ENCODE results near the gene TMBIM1.

DNA sequence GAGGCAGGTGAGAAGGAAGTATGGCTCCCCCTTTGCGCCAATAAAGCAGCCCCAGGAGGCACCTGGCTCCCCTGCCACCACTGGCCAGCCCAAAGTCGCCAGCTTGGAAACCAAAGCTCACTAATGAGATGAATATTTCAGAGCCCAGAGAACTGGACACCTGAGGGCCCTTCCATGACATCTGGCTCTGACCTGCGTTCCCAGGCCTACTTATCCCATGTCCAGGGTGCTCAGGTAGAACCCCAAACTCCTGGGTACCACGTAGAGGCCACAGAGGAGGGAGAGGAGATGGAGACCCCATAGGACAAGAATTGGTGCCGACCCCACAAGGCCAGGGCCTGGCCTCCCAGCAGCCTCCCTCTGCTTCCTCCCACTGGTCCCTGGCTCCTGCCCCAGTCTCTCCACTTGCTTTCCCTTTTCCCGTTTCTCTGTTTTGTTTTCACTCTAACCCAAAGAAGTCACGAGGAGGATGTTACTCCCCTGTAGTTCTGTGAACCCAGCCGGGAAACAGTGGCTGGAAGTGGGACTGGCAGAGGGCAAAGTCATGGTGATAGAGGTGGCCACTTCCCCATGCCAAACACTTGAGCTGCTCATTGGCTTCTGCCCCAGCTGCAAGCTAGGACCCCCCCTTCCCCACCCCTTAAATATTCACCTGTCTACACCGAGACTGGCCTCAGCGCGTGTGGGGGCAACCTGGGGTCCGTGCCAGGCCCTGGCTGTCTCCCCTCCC is 820 bp downstream of the TMBIM1 start:
- TF ChIP-seq, protein P1, sequence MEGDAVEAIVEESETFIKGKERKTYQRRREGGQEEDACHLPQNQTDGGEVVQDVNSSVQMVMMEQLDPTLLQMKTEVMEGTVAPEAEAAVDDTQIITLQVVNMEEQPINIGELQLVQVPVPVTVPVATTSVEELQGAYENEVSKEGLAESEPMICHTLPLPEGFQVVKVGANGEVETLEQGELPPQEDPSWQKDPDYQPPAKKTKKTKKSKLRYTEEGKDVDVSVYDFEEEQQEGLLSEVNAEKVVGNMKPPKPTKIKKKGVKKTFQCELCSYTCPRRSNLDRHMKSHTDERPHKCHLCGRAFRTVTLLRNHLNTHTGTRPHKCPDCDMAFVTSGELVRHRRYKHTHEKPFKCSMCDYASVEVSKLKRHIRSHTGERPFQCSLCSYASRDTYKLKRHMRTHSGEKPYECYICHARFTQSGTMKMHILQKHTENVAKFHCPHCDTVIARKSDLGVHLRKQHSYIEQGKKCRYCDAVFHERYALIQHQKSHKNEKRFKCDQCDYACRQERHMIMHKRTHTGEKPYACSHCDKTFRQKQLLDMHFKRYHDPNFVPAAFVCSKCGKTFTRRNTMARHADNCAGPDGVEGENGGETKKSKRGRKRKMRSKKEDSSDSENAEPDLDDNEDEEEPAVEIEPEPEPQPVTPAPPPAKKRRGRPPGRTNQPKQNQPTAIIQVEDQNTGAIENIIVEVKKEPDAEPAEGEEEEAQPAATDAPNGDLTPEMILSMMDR (IDR thresholded peaks at IDR 0.05; ENCODE audit: low read depth, low read length) = no peak
- TF ChIP-seq EZH2phosphoT487 (IDR thresholded peaks at IDR 0.05; ENCODE audit: low read depth) = no peak

All from OCI-LY3 (cell line).